NCI-H345 treated with DMSO at 0.1 percent for 48 hours (cell line): ENCODE measurements around the gene EMX2.

Experiments
- DNase-seq: peaks from one replicate; lab custom pipeline; 2025; ENCODE audit not compliant: unreplicated experiment; lab: John Stamatoyannopoulos, UW

The EMX2 gene

GRCh38 chr10:117543225-117544003, 868 bp downstream of the EMX2 start:
- no peak for DNase-seq

- no peak for DNase-seq
Observed at GRCh38 chr10:117544004-117544701, 1.6 kb downstream of the EMX2 start.

GRCh38 chr10:117544711-117545140, 2.2 kb downstream of the EMX2 start:
- DNase-seq, result no peak

- no peak for DNase-seq
Observed at GRCh38 chr10:117545141-117546019, 2.8 kb downstream of the EMX2 start.

GRCh38 chr10:117546020-117546580, 3.6 kb downstream of the EMX2 start:
- no peak for DNase-seq

- no peak for DNase-seq
Observed at GRCh38 chr10:117546581-117547015, 4.1 kb downstream of the EMX2 start.

GRCh38 chr10:117547016-117547715, 4.6 kb downstream of the EMX2 start:
- DNase-seq, result no peak

GRCh38 chr10:117547716-117548668, 5.4 kb downstream of the EMX2 start:
- no peak for DNase-seq

GRCh38 chr10:117549100-117549585, 6.6 kb downstream of the EMX2 start:
- DNase-seq, result no peak

GRCh38 chr10:117550076-117550475, 7.5 kb downstream of the EMX2 start:
- DNase-seq, result no peak

GRCh38 chr10:117550599-117551329, 8.2 kb downstream of the EMX2 start:
- DNase-seq, result no peak

- DNase-seq, result no peak
Observed at GRCh38 chr10:117551330-117552155, 9.0 kb downstream of the EMX2 start.

GRCh38 chr10:117552156-117552631, 9.6 kb downstream of the EMX2 start:
- no peak for DNase-seq

GRCh38 chr10:117552701-117553141, 10.2 kb downstream of the EMX2 start:
- DNase-seq, result no peak

- DNase-seq, result no peak
Observed at GRCh38 chr10:117553142-117553814, 10.7 kb downstream of the EMX2 start.

- no peak for DNase-seq
Observed at GRCh38 chr10:117553815-117554172, 11.2 kb downstream of the EMX2 start.

- no peak for DNase-seq
Observed at GRCh38 chr10:117554241-117554814, 11.8 kb downstream of the EMX2 start.
